BE2C (cell line): Measurements from ENCODE around the gene ELOVL5.

ENCODE experiments used
- DNase-seq: peaks from one replicate; pipeline ENCODE4 v3.0.0-alpha.2; 2020
- H3K27me3 ChIP-seq: fragments of 250-450 bp; sonication (Bioruptor Pico); 2 replicates; pipeline ENCODE4 v1.5.1; 2020; ENCODE audit warnings: mild to moderate bottlenecking
- H3K36me3 ChIP-seq: fragments of 250-450 bp; sonication (Bioruptor Pico); 2 replicates; pipeline ENCODE4 v1.5.1; 2020; ENCODE audit warnings: mild to moderate bottlenecking
- H3K4me1 ChIP-seq: fragments of 250-450 bp; sonication (Bioruptor Pico); 2 replicates; pipeline ENCODE4 v1.5.1; 2020
- H3K4me3 ChIP-seq: 2 replicates; pipeline ENCODE4 v1.5.1; 2011; ENCODE audit warnings: low read depth, low read length
- H3K9me3 ChIP-seq: fragments of 250-450 bp; sonication (Bioruptor Pico); 2 replicates; pipeline ENCODE4 v1.5.1; 2020
- CTCF ChIP-seq: IDR thresholded peaks from 2 replicates; pipeline ENCODE4 v1.5.1; 2012; ENCODE audit warnings: mild to moderate bottlenecking, low read depth, low read length

The ELOVL5 gene

DNA sequence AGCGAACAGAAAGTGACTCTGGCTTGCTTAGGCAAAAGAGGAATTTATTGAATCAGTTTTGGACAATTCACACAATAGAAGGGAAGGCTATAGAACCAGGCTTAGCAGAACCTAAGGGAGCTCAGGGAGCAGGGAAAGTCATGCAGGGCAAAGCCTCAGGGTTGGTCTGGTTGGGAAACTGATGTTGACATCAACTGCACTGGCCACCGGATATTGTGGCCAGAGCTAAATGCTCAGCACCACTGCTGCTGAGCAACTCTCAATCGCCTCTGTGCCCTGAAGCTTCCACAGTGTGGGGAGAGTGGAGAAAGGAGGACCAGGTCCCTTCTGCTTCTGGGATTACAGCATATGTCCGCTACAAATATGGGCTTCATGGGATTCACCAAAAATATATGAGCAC is 106.8 kb downstream of the ELOVL5 start:
- Histone ChIP-seq H3K4me3 (no peak overlapping the region), H3K4me1 (no peaks in the 10 kb centered on the region), H3K36me3 (no peaks in the 10 kb centered on the region), H3K9me3 (no peaks in the 10 kb centered on the region; the same call in 1 of the 2 replicates), H3K27me3 (no peaks in the 10 kb centered on the region)
- TF ChIP-seq CTCF = no peak
- no peak for DNase-seq

- DNase-seq = no peak
- no peaks in the 10 kb centered on the region for H3K27me3 ChIP-seq
- TF ChIP-seq CTCF = no peak
- no peaks in the 10 kb centered on the region for H3K4me1 ChIP-seq
- H3K4me3 ChIP-seq = no peak overlapping the region
- no peaks in the 10 kb centered on the region for H3K9me3 ChIP-seq
- no peaks in the 10 kb centered on the region for H3K36me3 ChIP-seq
These were observed 108.0 kb downstream of the ELOVL5 start for GRCh38 chr6:53240761-53241160.

DNA sequence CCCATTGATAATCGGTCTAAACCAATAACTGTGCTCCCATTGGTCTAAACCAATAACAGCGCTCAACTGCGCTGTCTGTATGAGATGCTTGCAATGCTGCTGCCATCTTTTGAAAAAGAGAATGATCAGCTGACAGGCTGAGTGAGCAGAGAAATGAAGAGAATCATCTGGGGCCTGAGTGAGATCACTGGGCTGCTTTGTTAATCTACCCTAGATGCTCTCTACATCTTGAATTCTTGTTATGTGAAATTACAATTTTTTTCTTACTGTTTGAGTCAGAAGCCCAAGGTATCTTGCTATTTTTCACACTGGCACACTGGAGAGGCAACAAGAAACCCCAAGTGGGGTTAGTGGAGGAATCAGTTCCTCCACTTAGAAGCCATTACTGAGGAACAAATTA is 108.6 kb downstream of the ELOVL5 start:
- no peak overlapping the region for H3K4me3 ChIP-seq
- no peak for TF ChIP-seq CTCF
- DNase-seq = no peak
- H3K27me3 ChIP-seq = no peaks in the 10 kb centered on the region
- H3K4me1 ChIP-seq = no peaks in the 10 kb centered on the region
- H3K36me3 ChIP-seq = no peaks in the 10 kb centered on the region
- H3K9me3 ChIP-seq = no peaks in the 10 kb centered on the region

DNA sequence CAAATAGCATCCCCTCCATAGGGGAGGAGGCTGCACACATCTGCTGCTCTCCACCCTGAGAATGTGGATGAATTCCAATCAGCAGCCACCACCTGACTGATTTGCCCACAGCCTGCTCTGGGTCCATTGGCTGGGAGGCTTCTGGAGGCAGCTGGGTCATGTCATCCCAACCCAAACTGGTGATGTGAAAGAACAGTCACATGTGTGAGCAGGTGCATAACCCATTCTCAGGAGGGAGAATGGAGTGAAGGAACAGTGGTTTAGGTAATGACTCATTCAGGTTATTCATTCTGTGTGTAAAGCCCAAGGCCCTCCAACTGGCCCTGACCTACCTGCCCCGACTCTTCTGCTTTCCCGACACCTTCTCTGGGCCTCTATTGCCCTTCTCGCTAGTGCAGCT is 109.2 kb downstream of the ELOVL5 start:
- Histone ChIP-seq H3K36me3 (no peaks in the 10 kb centered on the region), H3K4me3 (no peak overlapping the region), H3K9me3 (no peaks in the 10 kb centered on the region), H3K4me1 (no peaks in the 10 kb centered on the region), H3K27me3 (no peaks in the 10 kb centered on the region)
- TF ChIP-seq CTCF = no peak
- DNase-seq = no peak

GRCh38 chr6:53238311-53238710 is 110.4 kb downstream of the ELOVL5 start:
- H3K4me3 ChIP-seq = no peak overlapping the region
- H3K36me3 ChIP-seq = no peaks in the 10 kb centered on the region
- no peaks in the 10 kb centered on the region for H3K9me3 ChIP-seq
- DNase-seq = no peak
- H3K27me3 ChIP-seq = no peaks in the 10 kb centered on the region
- no peaks in the 10 kb centered on the region for H3K4me1 ChIP-seq
- TF ChIP-seq CTCF = no peak

- no peak for TF ChIP-seq CTCF
- DNase-seq = no peak
- Histone ChIP-seq H3K9me3 (no peaks in the 10 kb centered on the region), H3K36me3 (no peaks in the 10 kb centered on the region), H3K4me1 (no peaks in the 10 kb centered on the region), H3K27me3 (no peaks in the 10 kb centered on the region), H3K4me3 (no peak overlapping the region)
These were observed 112.5 kb downstream of the ELOVL5 start for GRCh38 chr6:53236241-53236640.
